ENCODE data around the gene ROBO1. TPM values are rescaled to one million over a fixed set of nuclear protein-coding genes. Genes with fewer than 3 reads are reported as not detected.

ROBO1 gene
- total RNA-seq, 1 donor from 2014 or later = 169 TPM

GRCh38 chr3:79664455-79664854, 103.3 kb downstream of the ROBO1 start:
- H3K9ac ChIP-seq = no peak overlapping the region
- H3F3A ChIP-seq (ENCODE audit: low read depth) = no peaks in the 10 kb centered on the region
- H3K27ac ChIP-seq = no peak overlapping the region
- peaks cover 11% of the 10 kb centered on the region for H3K4me1 Mint-ChIP-seq
- H3K27me3 Mint-ChIP-seq (ENCODE audit: insufficient read depth, low read depth) = no peaks in the 10 kb centered on the region
- H3K36me3 ChIP-seq = no peaks in the 10 kb centered on the region
- no peak for DNase-seq (ENCODE audit: low spot score)
- H3K4me2 ChIP-seq = no peak overlapping the region
- H3K27me3 ChIP-seq = no peaks in the 10 kb centered on the region
- no peaks in the 10 kb centered on the region for H3K36me3 Mint-ChIP-seq
- no peak overlapping the region for H3K4me3 Mint-ChIP-seq
- no peak overlapping the region for H3K4me3 ChIP-seq
- no peak overlapping the region for H2AFZ ChIP-seq (replicated peaks)
- no peaks in the 10 kb centered on the region for H3K9me3 Mint-ChIP-seq
- no peaks in the 10 kb centered on the region for H3K9me3 ChIP-seq (ENCODE audit: low read depth)
- H4K20me1 ChIP-seq (ENCODE audit: low read depth) = no peaks in the 10 kb centered on the region
- no peak overlapping the region for H3K27ac Mint-ChIP-seq
- no peaks in the 10 kb centered on the region for H3K79me2 ChIP-seq (ENCODE audit: low read depth)
- no peaks in the 10 kb centered on the region for H3K4me1 ChIP-seq
- TF ChIP-seq EZH2phosphoT487 (IDR thresholded peaks at IDR 0.05) (no peak), EZH2 (IDR thresholded peaks at IDR 0.05) (no peak)
- TF ChIP-seq, protein P1, sequence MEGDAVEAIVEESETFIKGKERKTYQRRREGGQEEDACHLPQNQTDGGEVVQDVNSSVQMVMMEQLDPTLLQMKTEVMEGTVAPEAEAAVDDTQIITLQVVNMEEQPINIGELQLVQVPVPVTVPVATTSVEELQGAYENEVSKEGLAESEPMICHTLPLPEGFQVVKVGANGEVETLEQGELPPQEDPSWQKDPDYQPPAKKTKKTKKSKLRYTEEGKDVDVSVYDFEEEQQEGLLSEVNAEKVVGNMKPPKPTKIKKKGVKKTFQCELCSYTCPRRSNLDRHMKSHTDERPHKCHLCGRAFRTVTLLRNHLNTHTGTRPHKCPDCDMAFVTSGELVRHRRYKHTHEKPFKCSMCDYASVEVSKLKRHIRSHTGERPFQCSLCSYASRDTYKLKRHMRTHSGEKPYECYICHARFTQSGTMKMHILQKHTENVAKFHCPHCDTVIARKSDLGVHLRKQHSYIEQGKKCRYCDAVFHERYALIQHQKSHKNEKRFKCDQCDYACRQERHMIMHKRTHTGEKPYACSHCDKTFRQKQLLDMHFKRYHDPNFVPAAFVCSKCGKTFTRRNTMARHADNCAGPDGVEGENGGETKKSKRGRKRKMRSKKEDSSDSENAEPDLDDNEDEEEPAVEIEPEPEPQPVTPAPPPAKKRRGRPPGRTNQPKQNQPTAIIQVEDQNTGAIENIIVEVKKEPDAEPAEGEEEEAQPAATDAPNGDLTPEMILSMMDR (IDR thresholded peaks at IDR 0.05) = no peak

DNA sequence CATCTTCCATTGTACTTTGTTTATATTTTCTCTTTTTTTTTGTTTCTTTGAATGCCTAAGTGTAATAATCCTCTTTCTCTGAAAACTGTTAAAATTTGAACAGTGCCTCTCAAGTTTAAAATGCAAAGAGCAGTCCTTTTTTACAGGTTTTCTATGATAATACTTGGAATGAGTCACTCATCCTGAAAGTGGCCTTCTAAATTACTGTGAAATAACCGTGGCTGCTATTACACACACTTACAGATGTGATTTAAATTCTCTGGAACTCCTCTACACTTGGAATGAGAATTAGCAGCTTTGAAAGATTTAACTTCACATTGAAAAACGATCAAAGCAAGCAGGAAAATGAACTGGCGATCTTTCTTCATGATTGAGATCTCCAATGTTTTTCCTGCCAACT, 105.9 kb downstream of the ROBO1 start:
- no peaks in the 10 kb centered on the region for H4K20me1 ChIP-seq (ENCODE audit: low read depth)
- H3K27me3 Mint-ChIP-seq (ENCODE audit: insufficient read depth, low read depth) = no peaks in the 10 kb centered on the region
- no peaks in the 10 kb centered on the region for H3K79me2 ChIP-seq (ENCODE audit: low read depth)
- peaks cover 11% of the 10 kb centered on the region for H3K4me1 Mint-ChIP-seq
- H3K4me3 ChIP-seq = no peak overlapping the region
- H3F3A ChIP-seq (ENCODE audit: low read depth) = no peaks in the 10 kb centered on the region
- H3K36me3 Mint-ChIP-seq = no peaks in the 10 kb centered on the region
- no peak overlapping the region for H2AFZ ChIP-seq (replicated peaks)
- H3K36me3 ChIP-seq = no peaks in the 10 kb centered on the region
- no peak overlapping the region for H3K4me2 ChIP-seq
- DNase-seq (ENCODE audit: low spot score) = no peak
- no peak overlapping the region for H3K9ac ChIP-seq
- H3K27me3 ChIP-seq = no peaks in the 10 kb centered on the region
- H3K27ac ChIP-seq = no peak overlapping the region
- H3K4me3 Mint-ChIP-seq = no peak overlapping the region
- H3K27ac Mint-ChIP-seq = no peak overlapping the region
- H3K9me3 Mint-ChIP-seq = no peaks in the 10 kb centered on the region
- TF ChIP-seq EZH2 (IDR thresholded peaks at IDR 0.05) = no peak
- TF ChIP-seq, protein P1 (IDR thresholded peaks at IDR 0.05) = no peak
- H3K4me1 ChIP-seq = no peaks in the 10 kb centered on the region
- H3K9me3 ChIP-seq (ENCODE audit: low read depth) = no peaks in the 10 kb centered on the region

DNA sequence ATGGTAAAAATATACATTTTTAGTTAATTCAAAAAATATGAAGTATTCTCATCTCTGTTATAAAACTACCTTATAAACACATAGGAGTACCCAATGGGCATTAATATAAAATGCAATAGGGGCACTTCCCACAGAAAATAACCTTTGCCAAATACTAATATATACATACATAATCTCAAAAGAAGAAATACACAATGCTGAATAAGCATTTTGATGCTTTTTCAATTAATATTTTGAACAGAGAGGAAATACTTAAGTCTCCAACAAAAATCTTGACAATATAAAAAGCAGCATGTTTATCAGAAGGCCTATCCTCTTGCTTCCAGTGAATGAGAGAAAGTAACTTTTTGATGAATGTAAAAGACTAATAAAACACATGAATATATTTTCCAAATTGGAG, 110.7 kb downstream of the ROBO1 start:
- Mint-ChIP-seq H3K9me3 (no peaks in the 10 kb centered on the region), H3K27me3 (ENCODE audit: insufficient read depth, low read depth) (no peaks in the 10 kb centered on the region), H3K4me3 (no peak overlapping the region), H3K36me3 (no peaks in the 10 kb centered on the region), H3K27ac (no peak overlapping the region), H3K4me1 (peaks cover 13% of the 10 kb centered on the region)
- Histone ChIP-seq H3K4me3 (no peak overlapping the region), H3K79me2 (ENCODE audit: low read depth) (no peaks in the 10 kb centered on the region), H4K20me1 (ENCODE audit: low read depth) (no peaks in the 10 kb centered on the region), H3K4me2 (no peak overlapping the region), H3F3A (ENCODE audit: low read depth) (no peaks in the 10 kb centered on the region), H3K4me1 (peaks cover under 1% of the 10 kb centered on the region), H3K27me3 (no peaks in the 10 kb centered on the region), H3K27ac (no peak overlapping the region), H2AFZ (replicated peaks) (no peak overlapping the region), H3K36me3 (no peaks in the 10 kb centered on the region), H3K9me3 (ENCODE audit: low read depth) (no peaks in the 10 kb centered on the region), H3K9ac (no peak overlapping the region)
- no peak for DNase-seq (ENCODE audit: low spot score)
- TF ChIP-seq EZH2phosphoT487 (IDR thresholded peaks at IDR 0.05) (no peak), EZH2 (IDR thresholded peaks at IDR 0.05) (no peak)
- TF ChIP-seq, protein P1 (IDR thresholded peaks at IDR 0.05) = no peak
